ENCODE data around the gene APBA2.

Gene APBA2

DNA sequence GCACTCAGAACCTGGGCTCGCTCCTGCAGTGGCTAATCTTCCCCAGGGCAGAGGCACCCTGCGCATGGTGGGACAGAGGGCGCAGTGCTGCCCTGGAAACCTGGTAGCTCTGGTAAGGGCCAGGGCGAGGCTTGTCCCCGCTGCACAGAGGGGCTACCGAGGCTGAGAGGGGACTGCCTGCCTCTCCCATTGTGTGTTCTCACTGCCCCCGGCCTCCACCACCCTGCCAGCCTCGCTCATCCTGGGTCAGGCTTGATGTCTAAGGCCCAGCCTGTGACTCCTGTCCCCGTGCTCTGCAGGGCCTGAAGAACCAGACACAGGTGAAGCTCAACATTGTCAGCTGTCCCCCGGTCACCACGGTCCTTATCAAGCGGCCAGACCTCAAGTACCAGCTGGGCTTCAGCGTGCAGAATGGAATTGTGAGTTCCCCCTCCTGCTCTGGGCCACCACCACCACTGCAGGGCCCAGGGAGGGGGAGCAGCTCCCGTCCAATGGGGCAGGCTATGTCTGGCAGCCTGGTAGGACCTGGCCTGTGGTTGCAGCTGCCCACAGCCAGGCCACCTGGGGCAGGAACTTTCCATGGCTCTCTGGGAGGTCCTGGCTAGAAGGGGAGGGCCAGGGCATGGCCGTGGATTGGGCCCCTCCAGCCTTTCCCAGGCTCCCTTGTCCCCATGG is 222.3 kb downstream of the APBA2 start:
- no peaks in the 10 kb centered on the region for H3K4me1 ChIP-seq (ENCODE audit: insufficient read depth, low read length, poor library complexity, severe bottlenecking)
- no peaks in the 10 kb centered on the region for H3F3A ChIP-seq (ENCODE audit: low read depth)
- H3K9ac ChIP-seq (ENCODE audit: low read depth, low read length, poor library complexity, severe bottlenecking) = no peak overlapping the region
- H4K20me1 ChIP-seq (ENCODE audit: insufficient read depth, low read length, poor library complexity, severe bottlenecking) = no peaks in the 10 kb centered on the region
- no peak overlapping the region for H2AFZ ChIP-seq (ENCODE audit: low read length)
- H3K27me3 ChIP-seq (ENCODE audit: insufficient read depth, low read length, poor library complexity, severe bottlenecking) = no peaks in the 10 kb centered on the region
- H3K79me2 ChIP-seq (ENCODE audit: insufficient read depth, low read length) = no peaks in the 10 kb centered on the region
- H3K9me3 ChIP-seq (ENCODE audit: insufficient read depth, low read depth, low read length) = no peaks in the 10 kb centered on the region
- H3K9me2 ChIP-seq (replicated peaks; ENCODE audit: low read depth, low read length) = no peaks in the 10 kb centered on the region
- H3K36me3 ChIP-seq (ENCODE audit: insufficient read depth, low read length) = peaks cover 62% of the 10 kb centered on the region; the same call in 1 of the 2 replicates
- no peak for TF ChIP-seq EZH2phosphoT487 (IDR thresholded peaks at IDR 0.05; ENCODE audit: borderline replicate concordance)
- TF ChIP-seq, protein P1, sequence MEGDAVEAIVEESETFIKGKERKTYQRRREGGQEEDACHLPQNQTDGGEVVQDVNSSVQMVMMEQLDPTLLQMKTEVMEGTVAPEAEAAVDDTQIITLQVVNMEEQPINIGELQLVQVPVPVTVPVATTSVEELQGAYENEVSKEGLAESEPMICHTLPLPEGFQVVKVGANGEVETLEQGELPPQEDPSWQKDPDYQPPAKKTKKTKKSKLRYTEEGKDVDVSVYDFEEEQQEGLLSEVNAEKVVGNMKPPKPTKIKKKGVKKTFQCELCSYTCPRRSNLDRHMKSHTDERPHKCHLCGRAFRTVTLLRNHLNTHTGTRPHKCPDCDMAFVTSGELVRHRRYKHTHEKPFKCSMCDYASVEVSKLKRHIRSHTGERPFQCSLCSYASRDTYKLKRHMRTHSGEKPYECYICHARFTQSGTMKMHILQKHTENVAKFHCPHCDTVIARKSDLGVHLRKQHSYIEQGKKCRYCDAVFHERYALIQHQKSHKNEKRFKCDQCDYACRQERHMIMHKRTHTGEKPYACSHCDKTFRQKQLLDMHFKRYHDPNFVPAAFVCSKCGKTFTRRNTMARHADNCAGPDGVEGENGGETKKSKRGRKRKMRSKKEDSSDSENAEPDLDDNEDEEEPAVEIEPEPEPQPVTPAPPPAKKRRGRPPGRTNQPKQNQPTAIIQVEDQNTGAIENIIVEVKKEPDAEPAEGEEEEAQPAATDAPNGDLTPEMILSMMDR (conservative IDR thresholded peaks at IDR 0.05; ENCODE audit: low read length) = no peak
- no peak overlapping the region for H3K4me2 ChIP-seq (ENCODE audit: low read depth, low read length, poor library complexity, severe bottlenecking)
- no peak overlapping the region for H3K4me3 ChIP-seq (ENCODE audit: low read length, poor library complexity, severe bottlenecking)

DNA sequence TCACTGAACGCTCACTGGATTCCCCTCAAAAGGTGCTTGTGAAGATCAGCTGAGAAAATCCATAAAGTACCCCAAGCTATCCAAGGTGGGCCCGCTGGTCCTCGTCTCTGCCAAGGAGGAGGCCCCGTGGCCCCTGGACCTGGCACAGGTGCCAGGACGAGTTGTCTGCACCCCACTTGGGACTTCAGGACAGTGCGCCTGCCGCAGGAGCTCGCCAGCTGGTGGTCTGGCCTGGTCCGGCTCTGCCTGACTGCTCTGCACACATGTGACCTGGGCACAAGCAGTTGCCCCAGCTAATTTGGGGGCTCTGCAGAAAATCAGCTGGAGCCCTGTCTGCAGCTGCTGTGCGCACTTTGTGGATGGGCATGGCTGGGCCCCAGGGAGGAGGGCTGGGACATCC is 224.0 kb downstream of the APBA2 start:
- Histone ChIP-seq H3K9me3 (ENCODE audit: insufficient read depth, low read depth, low read length) (no peaks in the 10 kb centered on the region), H2AFZ (ENCODE audit: low read length) (no peak overlapping the region), H4K20me1 (ENCODE audit: insufficient read depth, low read length, poor library complexity, severe bottlenecking) (no peaks in the 10 kb centered on the region), H3K79me2 (ENCODE audit: insufficient read depth, low read length) (no peaks in the 10 kb centered on the region), H3K9me2 (replicated peaks; ENCODE audit: low read depth, low read length) (no peaks in the 10 kb centered on the region), H3K4me1 (ENCODE audit: insufficient read depth, low read length, poor library complexity, severe bottlenecking) (no peaks in the 10 kb centered on the region), H3K4me3 (ENCODE audit: low read length, poor library complexity, severe bottlenecking) (no peak overlapping the region), H3K27me3 (ENCODE audit: insufficient read depth, low read length, poor library complexity, severe bottlenecking) (no peaks in the 10 kb centered on the region), H3K36me3 (ENCODE audit: insufficient read depth, low read length) (peaks cover 55% of the 10 kb centered on the region; the same call in 1 of the 2 replicates), H3F3A (ENCODE audit: low read depth) (no peaks in the 10 kb centered on the region), H3K9ac (ENCODE audit: low read depth, low read length, poor library complexity, severe bottlenecking) (no peak overlapping the region), H3K4me2 (ENCODE audit: low read depth, low read length, poor library complexity, severe bottlenecking) (no peak overlapping the region)
- TF ChIP-seq EZH2phosphoT487 (IDR thresholded peaks at IDR 0.05; ENCODE audit: borderline replicate concordance) = no peak
- TF ChIP-seq, protein P1 (conservative IDR thresholded peaks at IDR 0.05; ENCODE audit: low read length) = no peak

DNA sequence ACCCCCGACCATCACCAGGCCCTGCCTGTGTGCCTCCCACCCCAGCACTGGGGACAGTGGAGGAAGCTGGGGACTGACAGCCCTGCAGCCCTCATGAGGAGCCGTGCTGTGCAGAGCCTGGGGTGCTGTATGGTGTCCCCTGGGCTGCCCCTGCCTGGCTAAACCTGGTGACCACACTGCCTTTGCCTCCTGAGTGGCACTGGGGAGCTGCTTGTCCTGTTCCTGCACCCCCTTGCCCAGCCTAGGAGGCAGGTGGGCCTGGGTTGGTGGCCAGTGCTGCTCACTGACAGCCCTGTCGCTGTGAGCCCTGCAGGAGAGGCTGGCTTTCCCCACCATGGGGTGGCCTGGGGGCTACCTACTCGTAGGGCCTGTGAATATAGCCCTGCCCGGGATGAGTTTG is 224.4 kb downstream of the APBA2 start:
- Histone ChIP-seq H3K4me2 (ENCODE audit: low read depth, low read length, poor library complexity, severe bottlenecking) (no peak overlapping the region), H3K9ac (ENCODE audit: low read depth, low read length, poor library complexity, severe bottlenecking) (no peak overlapping the region), H3K4me3 (ENCODE audit: low read length, poor library complexity, severe bottlenecking) (no peak overlapping the region), H3K79me2 (ENCODE audit: insufficient read depth, low read length) (no peaks in the 10 kb centered on the region), H3K36me3 (ENCODE audit: insufficient read depth, low read length) (peaks cover 51% of the 10 kb centered on the region; the same call in 1 of the 2 replicates), H3K9me3 (ENCODE audit: insufficient read depth, low read depth, low read length) (no peaks in the 10 kb centered on the region), H3F3A (ENCODE audit: low read depth) (no peaks in the 10 kb centered on the region), H3K27me3 (ENCODE audit: insufficient read depth, low read length, poor library complexity, severe bottlenecking) (no peaks in the 10 kb centered on the region), H2AFZ (ENCODE audit: low read length) (no peak overlapping the region), H4K20me1 (ENCODE audit: insufficient read depth, low read length, poor library complexity, severe bottlenecking) (no peaks in the 10 kb centered on the region), H3K9me2 (replicated peaks; ENCODE audit: low read depth, low read length) (no peaks in the 10 kb centered on the region), H3K4me1 (ENCODE audit: insufficient read depth, low read length, poor library complexity, severe bottlenecking) (no peaks in the 10 kb centered on the region)
- TF ChIP-seq, protein P1 (conservative IDR thresholded peaks at IDR 0.05; ENCODE audit: low read length) = no peak
- TF ChIP-seq EZH2phosphoT487 (IDR thresholded peaks at IDR 0.05; ENCODE audit: borderline replicate concordance) = no peak
